ENCODE results near the gene CCDC134. TPM values are rescaled to one million over a fixed set of nuclear protein-coding genes. Genes with fewer than 3 reads are reported as not detected.
A peak's percentile ranks its signal among the peaks of the same experiment; 100 is the strongest.

CCDC134 gene
- total RNA-seq, 1 experiment from 2014 or later = 7.9 TPM

DNA sequence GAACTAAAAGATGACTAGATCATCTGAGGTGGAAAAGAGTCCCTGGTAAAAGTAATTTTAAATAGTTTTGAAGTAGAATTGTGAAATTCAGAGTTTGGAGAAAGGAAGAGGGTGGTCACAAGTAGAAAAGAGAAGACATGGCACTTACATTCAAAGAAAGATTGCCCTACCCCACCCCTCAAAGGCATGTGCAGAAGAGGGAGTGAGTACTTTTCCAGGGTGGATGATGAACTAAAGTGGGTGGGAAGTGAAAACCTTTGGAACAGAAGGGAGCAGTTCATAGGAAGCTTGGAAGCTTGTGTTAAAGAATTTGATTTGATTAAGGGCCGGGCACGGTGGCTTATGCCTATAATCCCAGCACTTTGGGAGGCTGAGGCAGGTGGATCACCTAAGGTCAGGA, 56.0 kb downstream of the CCDC134 start:
- no peaks in the 10 kb centered on the region for H3K36me3 ChIP-seq (ENCODE audit: low read depth, low read length)
- peaks cover 13% of the 10 kb centered on the region; the same call in 1 of the 2 replicates for H4K20me1 ChIP-seq (ENCODE audit: low read length)
- ChIA-PET POLR2A (ENCODE audit: unreplicated experiment) (interaction anchor here (0.6 kb wide), 1 partner anchor 189 kb away, joined by 3 read pairs; no protein-coding TSS in a partner anchor), CTCF (interaction anchor here (1.4 kb wide), 1 partner anchor 159 kb away, joined by 6 read pairs; no protein-coding TSS in a partner anchor)
- peaks cover 24% of the 10 kb centered on the region for H3K4me1 ChIP-seq (ENCODE audit: insufficient read depth, low read length)
- no peak overlapping the region for H3K9ac ChIP-seq (ENCODE audit: low read length)
- H3F3A ChIP-seq (ENCODE audit: low read length, unreplicated experiment) = no peaks in the 10 kb centered on the region
- H3K4me3 ChIP-seq (ENCODE audit: low read length) = no peak overlapping the region
- H3K27ac ChIP-seq (ENCODE audit: low read length) = no peak overlapping the region
- intact Hi-C loops (cut with micrococcal nuclease) = loop anchor here (2.0 kb wide), 1 partner anchor 16 kb away; no protein-coding TSS in a partner anchor
- peak; percentile 31 for ATAC-seq
- H2AFZ ChIP-seq (ENCODE audit: low read length) = no peak overlapping the region
- BruUV-seq (replicated peaks) = no TSS peak
- no peaks in the 10 kb centered on the region for H3K27me3 ChIP-seq (ENCODE audit: low read length)
- no peaks in the 10 kb centered on the region for H3K9me3 ChIP-seq (ENCODE audit: low read length)
- no peaks in the 10 kb centered on the region for H3K9me2 ChIP-seq (replicated peaks; ENCODE audit: low read length)
- no peak for DNase-seq
- H3K4me2 ChIP-seq (ENCODE audit: low read length) = no peak overlapping the region
- peaks cover 63% of the 10 kb centered on the region for H3K79me2 ChIP-seq (ENCODE audit: low read length)
- no peak for TF ChIP-seq EZH2 (IDR thresholded peaks at IDR 0.05; ENCODE audit: low read length, unreplicated experiment)
- TF ChIP-seq, protein P1, sequence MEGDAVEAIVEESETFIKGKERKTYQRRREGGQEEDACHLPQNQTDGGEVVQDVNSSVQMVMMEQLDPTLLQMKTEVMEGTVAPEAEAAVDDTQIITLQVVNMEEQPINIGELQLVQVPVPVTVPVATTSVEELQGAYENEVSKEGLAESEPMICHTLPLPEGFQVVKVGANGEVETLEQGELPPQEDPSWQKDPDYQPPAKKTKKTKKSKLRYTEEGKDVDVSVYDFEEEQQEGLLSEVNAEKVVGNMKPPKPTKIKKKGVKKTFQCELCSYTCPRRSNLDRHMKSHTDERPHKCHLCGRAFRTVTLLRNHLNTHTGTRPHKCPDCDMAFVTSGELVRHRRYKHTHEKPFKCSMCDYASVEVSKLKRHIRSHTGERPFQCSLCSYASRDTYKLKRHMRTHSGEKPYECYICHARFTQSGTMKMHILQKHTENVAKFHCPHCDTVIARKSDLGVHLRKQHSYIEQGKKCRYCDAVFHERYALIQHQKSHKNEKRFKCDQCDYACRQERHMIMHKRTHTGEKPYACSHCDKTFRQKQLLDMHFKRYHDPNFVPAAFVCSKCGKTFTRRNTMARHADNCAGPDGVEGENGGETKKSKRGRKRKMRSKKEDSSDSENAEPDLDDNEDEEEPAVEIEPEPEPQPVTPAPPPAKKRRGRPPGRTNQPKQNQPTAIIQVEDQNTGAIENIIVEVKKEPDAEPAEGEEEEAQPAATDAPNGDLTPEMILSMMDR (conservative IDR thresholded peaks at IDR 0.05; ENCODE audit: low read depth, low read length) = no peak
- no peak for TF ChIP-seq EZH2phosphoT487 (IDR thresholded peaks at IDR 0.05; ENCODE audit: borderline replicate concordance, low read length)

- H3K9me3 ChIP-seq (ENCODE audit: low read length) = no peaks in the 10 kb centered on the region
- DNase-seq (peak; percentile 87), ATAC-seq (peak; percentile 92)
- no peaks in the 10 kb centered on the region for H3K9me2 ChIP-seq (replicated peaks; ENCODE audit: low read length)
- no peaks in the 10 kb centered on the region for H3F3A ChIP-seq (ENCODE audit: low read length, unreplicated experiment)
- H3K27me3 ChIP-seq (ENCODE audit: low read length) = no peaks in the 10 kb centered on the region
- peak overlapping the region; percentile 56 for H3K4me2 ChIP-seq (ENCODE audit: low read length)
- H3K79me2 ChIP-seq (ENCODE audit: low read length) = peaks cover 60% of the 10 kb centered on the region
- TF ChIP-seq EZH2phosphoT487 (IDR thresholded peaks at IDR 0.05; ENCODE audit: borderline replicate concordance, low read length) = no peak
- TF ChIP-seq, protein P1 (conservative IDR thresholded peaks at IDR 0.05; ENCODE audit: low read depth, low read length) = peak; percentile 77
- no peak overlapping the region for H3K9ac ChIP-seq (ENCODE audit: low read length)
- H3K4me3 ChIP-seq (ENCODE audit: low read length) = no peak overlapping the region
- ChIA-PET POLR2A (ENCODE audit: unreplicated experiment) (interaction anchor here (0.6 kb wide), 1 partner anchor 190 kb away, joined by 3 read pairs; no protein-coding TSS in a partner anchor), CTCF (interaction anchor here (0.6 to 1.4 kb wide), 3 partner anchors 10 to 160 kb away, joined by 4 to 6 read pairs (median 4); no protein-coding TSS in a partner anchor)
- H2AFZ ChIP-seq (ENCODE audit: low read length) = no peak overlapping the region
- no peaks in the 10 kb centered on the region for H3K36me3 ChIP-seq (ENCODE audit: low read depth, low read length)
- peaks cover 27% of the 10 kb centered on the region for H3K4me1 ChIP-seq (ENCODE audit: insufficient read depth, low read length)
- BruUV-seq (replicated peaks) = TSS peak; percentile 57
- intact Hi-C loops (cut with micrococcal nuclease) = loop anchor here (1.0 to 2.0 kb wide), 2 partner anchors 17 to 35 kb away; no protein-coding TSS in a partner anchor
- peak overlapping the region; percentile 62 for H3K27ac ChIP-seq (ENCODE audit: low read length)
- H4K20me1 ChIP-seq (ENCODE audit: low read length) = peaks cover 13% of the 10 kb centered on the region; the same call in 1 of the 2 replicates
These were observed 56.8 kb downstream of the CCDC134 start for GRCh38 chr22:41857155-41857859.

DNA sequence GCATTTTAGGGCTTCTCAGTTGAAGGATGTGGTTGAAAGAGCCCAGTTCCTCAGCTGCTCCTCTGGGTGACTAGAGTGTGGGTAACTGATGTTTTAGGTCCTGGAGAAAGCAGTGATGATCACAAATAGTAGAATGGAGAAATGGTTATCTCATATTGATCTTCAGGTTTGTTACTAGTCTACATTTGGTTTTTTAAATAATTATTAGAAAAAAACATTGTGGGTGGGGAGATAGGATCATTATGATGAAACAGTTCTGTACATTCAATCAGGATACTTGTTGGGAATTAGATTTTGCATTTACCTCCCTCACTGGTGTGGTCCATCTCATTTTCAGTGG, 57.4 kb downstream of the CCDC134 start:
- intact Hi-C loops (cut with micrococcal nuclease) = loop anchor here (1.0 to 2.0 kb wide), 2 partner anchors 17 to 36 kb away; no protein-coding TSS in a partner anchor
- Histone ChIP-seq H3K4me2 (ENCODE audit: low read length) (no peak overlapping the region), H3K4me1 (ENCODE audit: insufficient read depth, low read length) (peaks cover 27% of the 10 kb centered on the region), H3F3A (ENCODE audit: low read length, unreplicated experiment) (no peaks in the 10 kb centered on the region), H3K79me2 (ENCODE audit: low read length) (peaks cover 63% of the 10 kb centered on the region), H3K27ac (ENCODE audit: low read length) (no peak overlapping the region), H3K9ac (ENCODE audit: low read length) (no peak overlapping the region), H3K9me3 (ENCODE audit: low read length) (no peaks in the 10 kb centered on the region), H3K4me3 (ENCODE audit: low read length) (no peak overlapping the region), H3K9me2 (replicated peaks; ENCODE audit: low read length) (no peaks in the 10 kb centered on the region), H3K27me3 (ENCODE audit: low read length) (no peaks in the 10 kb centered on the region), H3K36me3 (ENCODE audit: low read depth, low read length) (no peaks in the 10 kb centered on the region), H2AFZ (ENCODE audit: low read length) (no peak overlapping the region), H4K20me1 (ENCODE audit: low read length) (peaks cover 13% of the 10 kb centered on the region; the same call in 1 of the 2 replicates)
- no TSS peak for BruUV-seq (replicated peaks)
- TF ChIP-seq, protein P1 (conservative IDR thresholded peaks at IDR 0.05; ENCODE audit: low read depth, low read length) = no peak; the same call in 1 of the 2 replicates
- TF ChIP-seq EZH2 (IDR thresholded peaks at IDR 0.05; ENCODE audit: low read length, unreplicated experiment) (no peak), EZH2phosphoT487 (IDR thresholded peaks at IDR 0.05; ENCODE audit: borderline replicate concordance, low read length) (no peak)
- CTCF ChIA-PET = interaction anchor here (1.3 to 1.4 kb wide), 2 partner anchors 35 to 161 kb away, joined by 4 to 6 read pairs; no protein-coding TSS in a partner anchor
- ATAC-seq (no peak), DNase-seq (no peak)
- POLR2A ChIA-PET (ENCODE audit: unreplicated experiment) = no interaction called here
